GM23338 (cell line): Measurements from ENCODE around the gene RIPK1. TPM values are rescaled to one million over a fixed set of nuclear protein-coding genes. Genes with fewer than 3 reads are reported as not detected.

Experiments used
- ATAC-seq: fragments of 200-7000 bp; cut with Tn5 transposase; 3 replicates; pipeline ENCODE4 v1.9.1; 2020
- DNase-seq: peaks from one replicate; pipeline ENCODE4 v3.0.0-alpha.2; 2015; ENCODE audit warnings: low spot score
- H2AFZ ChIP-seq: fragments of 200-600 bp; sonication (generic); 2 replicates; pipeline ENCODE4 v1.8.0; 2016; ENCODE audit warnings: antibody characterized with exemption, mild to moderate bottlenecking, moderate library complexity
- H3F3A ChIP-seq: fragments of 200-600 bp; sonication (generic); replicated peaks from 2 replicates; pipeline ENCODE4 v1.8.0; 2017; ENCODE audit warnings: antibody characterized with exemption, mixed run types, low read depth
- H3K27ac ChIP-seq: fragments of 200-600 bp; sonication (generic); 2 replicates; pipeline ENCODE4 v1.6.1; 2016; ENCODE audit warnings: low read depth
- H3K27me3 ChIP-seq: fragments of 200-600 bp; sonication (generic); 2 replicates; pipeline ENCODE4 v1.8.0; 2016; ENCODE audit warnings: mild to moderate bottlenecking, mixed run types, moderate library complexity; ENCODE audit not compliant: insufficient read depth
- H3K36me3 ChIP-seq: fragments of 200-600 bp; sonication (generic); 2 replicates; pipeline ENCODE4 v1.8.0; 2016; ENCODE audit warnings: mild to moderate bottlenecking; ENCODE audit not compliant: insufficient read depth
- H3K4me1 ChIP-seq: fragments of 200-600 bp; sonication (generic); 2 replicates; pipeline ENCODE4 v1.8.0; 2016; ENCODE audit warnings: mild to moderate bottlenecking, moderate library complexity; ENCODE audit not compliant: insufficient read depth
- H3K4me2 ChIP-seq: fragments of 200-600 bp; sonication (generic); 2 replicates; pipeline ENCODE4 v1.7.1; 2017; ENCODE audit warnings: mixed run types
- H3K4me3 ChIP-seq: fragments of 200-600 bp; sonication (generic); 2 replicates; pipeline ENCODE4 v1.6.1; 2016; ENCODE audit warnings: mixed run types
- H3K79me2 ChIP-seq: fragments of 200-600 bp; sonication (generic); replicated peaks from 2 replicates; pipeline ENCODE4 v1.8.0; 2017; ENCODE audit warnings: mild to moderate bottlenecking; ENCODE audit not compliant: insufficient read depth
- H3K9me2 ChIP-seq: fragments of 200-600 bp; sonication (generic); 2 replicates; pipeline ENCODE4 v1.8.0; 2017; ENCODE audit not compliant: insufficient read depth
- H4K20me1 ChIP-seq: fragments of 200-600 bp; sonication (generic); replicated peaks from 2 replicates; pipeline ENCODE4 v1.8.0; 2017; ENCODE audit warnings: mild to moderate bottlenecking; ENCODE audit not compliant: insufficient read depth
- H3K27ac Mint-ChIP-seq: 2 replicates; pipeline ENCODE4 v1.8.0; 2020; ENCODE audit warnings: inconsistent platforms, mild to moderate bottlenecking, moderate library complexity, mixed read lengths
- H3K27me3 Mint-ChIP-seq: 3 replicates; pipeline ENCODE4 v1.8.0; 2022; ENCODE audit warnings: low read depth, mild to moderate bottlenecking, moderate library complexity, mixed read lengths, inconsistent platforms; ENCODE audit not compliant: insufficient read depth, poor library complexity
- H3K36me3 Mint-ChIP-seq: 3 replicates; pipeline ENCODE4 v1.8.0; 2021; ENCODE audit warnings: low read depth, mild to moderate bottlenecking, inconsistent platforms, moderate library complexity, mixed read lengths
- H3K4me1 Mint-ChIP-seq: 3 replicates; pipeline ENCODE4 v1.8.0; 2020; ENCODE audit warnings: mild to moderate bottlenecking, inconsistent platforms, mixed read lengths
- H3K4me3 Mint-ChIP-seq: 3 replicates; pipeline ENCODE4 v1.8.0; 2021; ENCODE audit warnings: moderate library complexity, mild to moderate bottlenecking, inconsistent platforms, mixed read lengths
- H3K9me3 Mint-ChIP-seq: 3 replicates; pipeline ENCODE4 v1.8.0; 2020; ENCODE audit warnings: moderate library complexity, mild to moderate bottlenecking, inconsistent platforms, mixed read lengths
- CREB1 ChIP-seq: fragments of 250-450 bp; sonication (Bioruptor Pico); IDR thresholded peaks from 2 replicates; pipeline ENCODE4 v1.5.0; 2020; ENCODE audit warnings: low read depth, mild to moderate bottlenecking, moderate library complexity
- CTCF ChIP-seq, 2 experiments: fragments of 200-600 bp in 1 of 2; sonication (generic) in 1 of 2; conservative IDR thresholded peaks; 2 replicates each; pipeline versions ENCODE4 v1.5.1 to v1.6.1; 2016 to 2017; ENCODE audit warnings: antibody characterized with exemption in 2 of 2, low read depth in 2 of 2, mild to moderate bottlenecking in 2 of 2, moderate library complexity in 1 of 2
- ETS1 ChIP-seq: IDR thresholded peaks from 2 replicates; pipeline ENCODE4 v1.6.1; 2016; ENCODE audit warnings: antibody characterized with exemption
- EZH2 ChIP-seq: fragments of 200-600 bp; sonication (generic); IDR thresholded peaks from one replicate; pipeline ENCODE4 v1.8.0; 2017; ENCODE audit warnings: antibody characterized with exemption, mild to moderate bottlenecking, low read depth; ENCODE audit not compliant: unreplicated experiment
- JUNB ChIP-seq: IDR thresholded peaks from one replicate; pipeline ENCODE4 v1.6.1; 2016; ENCODE audit warnings: antibody characterized with exemption; ENCODE audit not compliant: unreplicated experiment
- POLR2AphosphoS5 ChIP-seq: IDR thresholded peaks from 2 replicates; pipeline ENCODE4 v1.6.1; 2016; ENCODE audit warnings: antibody characterized with exemption, low read depth
- REST ChIP-seq: IDR thresholded peaks from one replicate; pipeline ENCODE4 v1.6.1; 2018; ENCODE audit warnings: antibody characterized with exemption; ENCODE audit not compliant: unreplicated experiment
- STAT1 ChIP-seq: IDR thresholded peaks from one replicate; pipeline ENCODE4 v1.6.1; 2016; ENCODE audit warnings: antibody characterized with exemption; ENCODE audit not compliant: unreplicated experiment
- ZNF114 ChIP-seq: fragments of 250-450 bp; sonication (Bioruptor Pico); IDR thresholded peaks from 2 replicates; pipeline ENCODE4 v1.5.0; 2020; ENCODE audit warnings: mild to moderate bottlenecking, moderate library complexity
- ZNF331 ChIP-seq: fragments of 250-450 bp; sonication (Bioruptor Pico); IDR thresholded peaks from 2 replicates; pipeline ENCODE4 v1.5.0; 2020; ENCODE audit warnings: low read depth, mild to moderate bottlenecking, moderate library complexity
- ZNF462 ChIP-seq: fragments of 250-450 bp; sonication (Bioruptor Pico); IDR thresholded peaks from 2 replicates; pipeline ENCODE4 v1.5.0; 2020; ENCODE audit warnings: mild to moderate bottlenecking, moderate library complexity
- polyA plus RNA-seq: library from polyadenylated mRNA; unstranded; fragments of >200 nt; fragmentation: Nextera tagmentation; extraction: Ambion mirVana; gene quantifications from 2 replicates; pipeline ENCODE4 v1.2.1, GENCODE V29; 2016
- total RNA-seq: library from RNA; depleted of rRNA; stranded (reverse); fragments of >200 nt; shearing (Covaris generic); gene quantifications from 2 replicates; pipeline ENCODE4 v1.2.3, GENCODE V29; 2014

Gene RIPK1
- total and polyA plus RNA-seq, 2 experiments from 2014 or later = 5.7 to 19.4 TPM

GRCh38 chr6:3128356-3129108 is 60.2 kb downstream of the RIPK1 start:
- no peak for DNase-seq
- H3K4me1 Mint-ChIP-seq = peaks cover 6% of the 10 kb centered on the region
- Histone ChIP-seq H3F3A (0 out of 2 replicates have a peak, but pooled peaks cover 4% of the 10 kb centered on the region), H3K36me3 (peaks cover 15% of the 10 kb centered on the region), H3K4me3 (no peak overlapping the region), H3K4me1 (peaks cover 7% of the 10 kb centered on the region), H3K27me3 (no peaks in the 10 kb centered on the region), H3K27ac (no peak overlapping the region), H3K4me2 (no peak overlapping the region), H2AFZ (no peak overlapping the region), H4K20me1 (no peaks in the 10 kb centered on the region), H3K9me2 (no peaks in the 10 kb centered on the region), H3K79me2 (no peaks in the 10 kb centered on the region)
- no peak overlapping the region for H3K4me3 Mint-ChIP-seq
- no peaks in the 10 kb centered on the region for H3K9me3 Mint-ChIP-seq
- H3K36me3 Mint-ChIP-seq = peaks cover 63% of the 10 kb centered on the region
- TF ChIP-seq ZNF331 (CRISPR knock-in tag) (no peak), POLR2AphosphoS5 (no peak), ETS1 (no peak), ZNF114 (CRISPR knock-in tag) (no peak), CTCF (conservative IDR thresholded peaks at IDR 0.05; ENCODE audit: low read depth in 2 of 2) (no peak), EZH2 (no peak), STAT1 (no peak), REST (no peak), CREB1 (CRISPR knock-in tag) (no peak), JUNB (no peak), ZNF462 (CRISPR knock-in tag) (no peak)
- no peak overlapping the region for H3K27ac Mint-ChIP-seq
- no peak for ATAC-seq
- H3K27me3 Mint-ChIP-seq = peaks cover 1% of the 10 kb centered on the region
